Left ventricle myocardium inferior (tissue), 1 donor: ENCODE results near the gene ATXN7L1. TPM values are rescaled to one million over a fixed set of nuclear protein-coding genes. Genes with fewer than 3 reads are reported as not detected.
"Not testable (repeated sequence)": the region's sequence is repeated elsewhere in the genome, so short reads cannot be mapped to it uniquely, and the experiment has no call there.

Experiments used
- DNase-seq: peaks from one replicate; pipeline ENCODE4 v3.0.0-alpha.2; 2020
- H3K27ac ChIP-seq: fragments of 200-600 bp; replicated peaks from 2 replicates; pipeline ENCODE4 v1.8.0; 2021
- H3K27me3 ChIP-seq: fragments of 200-600 bp; 2 replicates; pipeline ENCODE4 v1.8.0; 2021; ENCODE audit warnings: low read depth
- H3K36me3 ChIP-seq: fragments of 200-600 bp; 2 replicates; pipeline ENCODE4 v1.8.0; 2021
- H3K4me1 ChIP-seq: fragments of 200-600 bp; 2 replicates; pipeline ENCODE4 v1.8.0; 2021
- H3K4me3 ChIP-seq: fragments of 200-600 bp; 2 replicates; pipeline ENCODE4 v1.8.0; 2021; ENCODE audit warnings: mild to moderate bottlenecking, moderate library complexity
- H3K9me3 ChIP-seq: fragments of 200-600 bp; replicated peaks from 2 replicates; pipeline ENCODE4 v1.8.0; 2021
- intact Hi-C: fragments of 100-400 bp; cut with micrococcal nuclease; formaldehyde crosslinking; loops from one replicate; pipeline ENCODE4 v1.11.0; 2022
- total RNA-seq: library from RNA; stranded (reverse); fragmentation: NEBNext Ultra II Directional; extraction: Animal tissue kit (Norgen Biotek cat#: 25700); gene quantifications from one replicate; pipeline ENCODE4 v1.2.1, GENCODE V29; 2021
- TF ChIP-seq, protein P1 (sequence below): fragments of 200-600 bp; IDR thresholded peaks from 2 replicates; pipeline ENCODE4 v1.8.0; 2021; ENCODE audit warnings: antibody characterized with exemption, mild to moderate bottlenecking, borderline replicate concordance
- donor health status: DM: no; HTN: yes; CAD: no; lungs with severe emphysema.

ATXN7L1 gene
- total RNA-seq, 1 donor from 2014 or later, result 6.2 TPM

DNA sequence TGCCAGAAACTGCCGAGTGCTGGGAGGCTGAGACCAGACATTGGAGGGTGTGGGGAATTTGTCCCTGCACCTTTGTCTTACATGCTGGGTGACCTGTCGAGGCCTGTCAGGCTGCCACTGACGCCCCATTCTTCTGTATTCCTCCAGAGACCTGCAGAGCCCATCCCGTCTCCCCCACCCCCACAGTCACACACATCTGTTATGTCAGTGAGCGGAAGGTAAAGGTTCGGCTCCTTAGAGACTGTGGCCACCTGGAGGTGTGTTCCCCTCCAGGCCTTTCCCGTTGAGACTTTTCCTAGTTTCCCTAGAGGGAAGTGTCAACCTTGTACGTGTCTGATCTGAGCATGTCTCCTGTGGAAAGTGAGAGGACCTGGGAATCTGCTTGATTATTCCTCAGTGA is 84.5 kb downstream of the ATXN7L1 start:
- Histone ChIP-seq H3K4me3 (no peak overlapping the region), H3K36me3 (peaks cover 15% of the 10 kb centered on the region), H3K27me3 (no peaks in the 10 kb centered on the region), H3K9me3 (no peaks in the 10 kb centered on the region), H3K27ac (no peak overlapping the region), H3K4me1 (peaks cover 21% of the 10 kb centered on the region)
- intact Hi-C loops, result no loop called here
- DNase-seq, result no peak
- TF ChIP-seq, protein P1, sequence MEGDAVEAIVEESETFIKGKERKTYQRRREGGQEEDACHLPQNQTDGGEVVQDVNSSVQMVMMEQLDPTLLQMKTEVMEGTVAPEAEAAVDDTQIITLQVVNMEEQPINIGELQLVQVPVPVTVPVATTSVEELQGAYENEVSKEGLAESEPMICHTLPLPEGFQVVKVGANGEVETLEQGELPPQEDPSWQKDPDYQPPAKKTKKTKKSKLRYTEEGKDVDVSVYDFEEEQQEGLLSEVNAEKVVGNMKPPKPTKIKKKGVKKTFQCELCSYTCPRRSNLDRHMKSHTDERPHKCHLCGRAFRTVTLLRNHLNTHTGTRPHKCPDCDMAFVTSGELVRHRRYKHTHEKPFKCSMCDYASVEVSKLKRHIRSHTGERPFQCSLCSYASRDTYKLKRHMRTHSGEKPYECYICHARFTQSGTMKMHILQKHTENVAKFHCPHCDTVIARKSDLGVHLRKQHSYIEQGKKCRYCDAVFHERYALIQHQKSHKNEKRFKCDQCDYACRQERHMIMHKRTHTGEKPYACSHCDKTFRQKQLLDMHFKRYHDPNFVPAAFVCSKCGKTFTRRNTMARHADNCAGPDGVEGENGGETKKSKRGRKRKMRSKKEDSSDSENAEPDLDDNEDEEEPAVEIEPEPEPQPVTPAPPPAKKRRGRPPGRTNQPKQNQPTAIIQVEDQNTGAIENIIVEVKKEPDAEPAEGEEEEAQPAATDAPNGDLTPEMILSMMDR, result no peak

- peaks cover 22% of the 10 kb centered on the region for H3K36me3 ChIP-seq
- TF ChIP-seq, protein P1, result no peak
- intact Hi-C loops, result no loop called here
- no peak for DNase-seq
- H3K27me3 ChIP-seq, result no peaks in the 10 kb centered on the region
- H3K4me1 ChIP-seq, result peaks cover 20% of the 10 kb centered on the region
- no peak overlapping the region for H3K27ac ChIP-seq
- H3K4me3 ChIP-seq, result no peak overlapping the region
- no peaks in the 10 kb centered on the region for H3K9me3 ChIP-seq
Measured at GRCh38 chr7:105790996-105791395, 85.4 kb downstream of the ATXN7L1 start.

- H3K9me3 ChIP-seq, H3K27me3 ChIP-seq, H3K4me3 ChIP-seq, intact Hi-C loops, H3K27ac ChIP-seq, DNase-seq: not testable (repeated sequence)
- H3K36me3 ChIP-seq, result peaks cover 22% of the 10 kb centered on the region
- peaks cover 15% of the 10 kb centered on the region for H3K4me1 ChIP-seq
Measured at GRCh38 chr7:105790452-105790851, 85.9 kb downstream of the ATXN7L1 start.

GRCh38 chr7:105788816-105789349 is 87.5 kb downstream of the ATXN7L1 start:
- intact Hi-C loops, result no loop called here
- TF ChIP-seq, protein P1, result no peak
- H3K4me1 ChIP-seq, result no peaks in the 10 kb centered on the region
- H3K36me3 ChIP-seq, result peaks cover 22% of the 10 kb centered on the region
- no peak overlapping the region for H3K27ac ChIP-seq
- no peak overlapping the region for H3K4me3 ChIP-seq
- no peaks in the 10 kb centered on the region for H3K9me3 ChIP-seq
- DNase-seq, result no peak
- H3K27me3 ChIP-seq, result no peaks in the 10 kb centered on the region

DNA sequence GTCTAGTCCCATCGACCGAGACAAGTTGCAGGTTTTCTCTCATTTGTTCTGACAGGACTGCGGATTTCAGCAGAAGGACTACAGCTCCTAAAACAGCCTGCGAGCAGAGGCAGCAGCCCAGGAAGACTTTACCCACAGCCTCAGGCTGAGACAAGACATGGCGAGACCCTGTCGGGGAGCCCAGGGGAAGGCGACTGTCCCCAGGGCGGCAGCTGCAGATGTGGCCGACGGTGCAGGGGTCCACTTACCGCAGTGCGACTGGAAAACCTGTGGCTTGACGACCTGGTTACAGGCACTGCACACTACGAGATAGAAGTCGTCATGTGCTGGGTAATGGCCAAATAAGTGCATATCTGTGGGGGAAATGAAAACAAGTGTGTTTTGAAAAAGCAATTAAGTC is 88.0 kb downstream of the ATXN7L1 start:
- H3K27me3 ChIP-seq, result no peaks in the 10 kb centered on the region
- no peaks in the 10 kb centered on the region for H3K4me1 ChIP-seq
- intact Hi-C loops, result no loop called here
- H3K9me3 ChIP-seq, result no peaks in the 10 kb centered on the region
- H3K36me3 ChIP-seq, result peaks cover 22% of the 10 kb centered on the region
- H3K4me3 ChIP-seq, result no peak overlapping the region
- TF ChIP-seq, protein P1, result no peak
- no peak for DNase-seq
- no peak overlapping the region for H3K27ac ChIP-seq

GRCh38 chr7:105787793-105788192 is 88.6 kb downstream of the ATXN7L1 start:
- no peaks in the 10 kb centered on the region for H3K9me3 ChIP-seq
- intact Hi-C loops, result no loop called here
- no peak overlapping the region for H3K4me3 ChIP-seq
- H3K27ac ChIP-seq, result no peak overlapping the region
- TF ChIP-seq, protein P1, result no peak
- no peaks in the 10 kb centered on the region for H3K4me1 ChIP-seq
- DNase-seq, result no peak
- H3K36me3 ChIP-seq, result peaks cover 22% of the 10 kb centered on the region
- no peaks in the 10 kb centered on the region for H3K27me3 ChIP-seq
